Measurements from ENCODE around the gene DCXR. TPM values are rescaled to one million over a fixed set of nuclear protein-coding genes. Genes with fewer than 3 reads are reported as not detected.

The DCXR gene
- total RNA-seq, 1 experiment from 2014 or later = 135 TPM

- ATAC-seq (no peak), DNase-seq (no peak)
- Histone ChIP-seq H3K27ac (ENCODE audit: low read length) (no peak overlapping the region), H4K20me1 (ENCODE audit: low read length) (peaks cover 7% of the 10 kb centered on the region; the same call in 1 of the 2 replicates), H3K27me3 (ENCODE audit: low read length) (no peaks in the 10 kb centered on the region), H3K36me3 (ENCODE audit: low read depth, low read length) (no peaks in the 10 kb centered on the region; the same call in 1 of the 2 replicates), H2AFZ (ENCODE audit: low read length) (no peak overlapping the region), H3F3A (ENCODE audit: low read length, unreplicated experiment) (no peaks in the 10 kb centered on the region), H3K9me3 (ENCODE audit: low read length) (no peaks in the 10 kb centered on the region), H3K9ac (ENCODE audit: low read length) (no peak overlapping the region), H3K4me2 (ENCODE audit: low read length) (no peak overlapping the region), H3K4me1 (ENCODE audit: insufficient read depth, low read length) (0 out of 2 replicates have a peak, but pooled peaks cover 12% of the 10 kb centered on the region), H3K79me2 (ENCODE audit: low read length) (peaks cover 29% of the 10 kb centered on the region), H3K9me2 (replicated peaks; ENCODE audit: low read length) (no peaks in the 10 kb centered on the region), H3K4me3 (ENCODE audit: low read length) (no peak overlapping the region)
- no peak for TF ChIP-seq EZH2 (IDR thresholded peaks at IDR 0.05; ENCODE audit: low read length, unreplicated experiment)
- TF ChIP-seq CTCF (conservative IDR thresholded peaks at IDR 0.05; ENCODE audit: low read depth, low read length) = no peak
- no peak for TF ChIP-seq EZH2phosphoT487 (IDR thresholded peaks at IDR 0.05; ENCODE audit: borderline replicate concordance, low read length)
- BruUV-seq (replicated peaks) = no TSS peak
- ChIA-PET POLR2A (ENCODE audit: unreplicated experiment) (no interaction called here), CTCF (no interaction called here)
- intact Hi-C loops (cut with micrococcal nuclease) = no loop called here
These were observed 19.1 kb downstream of the DCXR start for GRCh38 chr17:82018152-82018988.

GRCh38 chr17:82017612-82018151 is 19.8 kb downstream of the DCXR start:
- no TSS peak for BruUV-seq (replicated peaks)
- H3K4me1 ChIP-seq (ENCODE audit: insufficient read depth, low read length) = 0 out of 2 replicates have a peak, but pooled peaks cover 12% of the 10 kb centered on the region
- no peak for TF ChIP-seq CTCF (conservative IDR thresholded peaks at IDR 0.05; ENCODE audit: low read depth, low read length)
- TF ChIP-seq EZH2 (IDR thresholded peaks at IDR 0.05; ENCODE audit: low read length, unreplicated experiment) = no peak
- TF ChIP-seq EZH2phosphoT487 (IDR thresholded peaks at IDR 0.05; ENCODE audit: borderline replicate concordance, low read length) = no peak
- intact Hi-C loops (cut with micrococcal nuclease) = no loop called here
- POLR2A ChIA-PET (ENCODE audit: unreplicated experiment) = no interaction called here
- no peaks in the 10 kb centered on the region; the same call in 1 of the 2 replicates for H3K36me3 ChIP-seq (ENCODE audit: low read depth, low read length)
- H3K27me3 ChIP-seq (ENCODE audit: low read length) = no peaks in the 10 kb centered on the region
- CTCF ChIA-PET = interaction anchor here (0.6 kb wide), 1 partner anchor 50 kb away, joined by 13 read pairs; no protein-coding TSS in a partner anchor
- H3K79me2 ChIP-seq (ENCODE audit: low read length) = peaks cover 28% of the 10 kb centered on the region
- no peak overlapping the region for H2AFZ ChIP-seq (ENCODE audit: low read length)
- H3K9me3 ChIP-seq (ENCODE audit: low read length) = no peaks in the 10 kb centered on the region
- peaks cover 7% of the 10 kb centered on the region; the same call in 1 of the 2 replicates for H4K20me1 ChIP-seq (ENCODE audit: low read length)
- H3K27ac ChIP-seq (ENCODE audit: low read length) = no peak overlapping the region
- H3K4me2 ChIP-seq (ENCODE audit: low read length) = no peak overlapping the region
- H3K4me3 ChIP-seq (ENCODE audit: low read length) = no peak overlapping the region
- no peaks in the 10 kb centered on the region for H3K9me2 ChIP-seq (replicated peaks; ENCODE audit: low read length)
- ATAC-seq (no peak), DNase-seq (no peak)
- no peaks in the 10 kb centered on the region for H3F3A ChIP-seq (ENCODE audit: low read length, unreplicated experiment)
- H3K9ac ChIP-seq (ENCODE audit: low read length) = no peak overlapping the region

Data from PC-3 (cell line).